Esophagus muscularis mucosa (tissue), 4 donors: ENCODE data around the gene PPP6C. TPM values are rescaled to one million over a fixed set of nuclear protein-coding genes. Genes with fewer than 3 reads are reported as not detected.
"Not testable (repeated sequence)": the region's sequence is repeated elsewhere in the genome, so short reads cannot be mapped to it uniquely, and the experiment has no call there.

ENCODE experiments used
- DNase-seq: peaks from one replicate; pipeline ENCODE4 v3.0.0-alpha.2; 2017; ENCODE audit errors: extremely low spot score
- H3K27ac ChIP-seq, 4 donors: fragments of 200-600 bp; sonication (generic); replicated peaks in 1 of 4; 1 replicate in 3 of 4; 2 replicates in 1 of 4; pipeline ENCODE4 v1.5.1; 2016 to 2019; ENCODE audit warnings: mild to moderate bottlenecking in 1 of 4
- H3K27me3 ChIP-seq, 4 donors: fragments of 200-600 bp; sonication (generic); one replicate each; pipeline versions ENCODE4 v1.5.1 to v1.6.0; 2016 to 2019
- H3K36me3 ChIP-seq, 4 donors: fragments of 200-600 bp; sonication (generic); one replicate each; pipeline ENCODE4 v1.5.1; 2016 to 2019
- H3K4me1 ChIP-seq, 4 donors: fragments of 200-600 bp; sonication (generic); one replicate each; pipeline ENCODE4 v1.5.1; 2016 to 2019
- H3K4me3 ChIP-seq, 4 donors: fragments of 200-600 bp; sonication (generic); 1 replicate in 2 of 4; 2 replicates in 2 of 4; pipeline ENCODE4 v1.5.1; 2016 to 2019; ENCODE audit warnings: mild to moderate bottlenecking in 4 of 4, moderate library complexity in 1 of 4
- H3K9me3 ChIP-seq, 4 donors: fragments of 200-600 bp; sonication (generic); 1 replicate in 3 of 4; 2 replicates in 1 of 4; pipeline ENCODE4 v1.5.1; 2016 to 2019
- EP300 ChIP-seq: sonication (generic); formaldehyde crosslinking; IDR thresholded peaks from one replicate; pipeline ENCODE4 v1.6.1; 2017; ENCODE audit warnings: antibody characterized with exemption
- POLR2A ChIP-seq: fragments of 450-650 bp; IDR thresholded peaks from one replicate; pipeline ENCODE4 v1.6.1; 2017; ENCODE audit warnings: antibody characterized with exemption, moderate library complexity, mild to moderate bottlenecking, low read depth
- POLR2AphosphoS5 ChIP-seq, 2 donors: sonication (generic); formaldehyde crosslinking; IDR thresholded peaks; one replicate each; pipeline ENCODE4 v1.6.1; 2017; ENCODE audit warnings: antibody characterized with exemption in 2 of 2
- WGBS: methylation state at CpG from one replicate; pipeline ENCODE4 v1.1.5; 2018; 5-methylcytosine and 5-hydroxymethylcytosine counted together
- intact Hi-C: fragments of 100-400 bp; cut with DNase I; formaldehyde crosslinking; loops from one replicate; pipeline ENCODE4 v1.15.1; 2023
- total RNA-seq, 4 donors: library from RNA; depleted of rRNA; stranded (reverse); fragments of >200 nt; gene quantifications; one replicate each; pipeline versions ENCODE4 v1.1.0 to v1.2.1, GENCODE V29; 2016
- TF ChIP-seq, protein P1 (sequence below), 3 experiments: fragments of 200-600 bp in 2 of 3; fragments of 450-650 bp in 1 of 3; sonication (generic) in 2 of 3; IDR thresholded peaks; one replicate each; pipeline ENCODE4 v1.5.1; 2017 to 2019; ENCODE audit warnings: antibody characterized with exemption in 3 of 3, mild to moderate bottlenecking in 2 of 3, moderate library complexity in 1 of 3

The PPP6C gene
- total RNA-seq, 4 donors from 2014 or later = 22.1 to 38.4 (median 34.9) TPM

DNA sequence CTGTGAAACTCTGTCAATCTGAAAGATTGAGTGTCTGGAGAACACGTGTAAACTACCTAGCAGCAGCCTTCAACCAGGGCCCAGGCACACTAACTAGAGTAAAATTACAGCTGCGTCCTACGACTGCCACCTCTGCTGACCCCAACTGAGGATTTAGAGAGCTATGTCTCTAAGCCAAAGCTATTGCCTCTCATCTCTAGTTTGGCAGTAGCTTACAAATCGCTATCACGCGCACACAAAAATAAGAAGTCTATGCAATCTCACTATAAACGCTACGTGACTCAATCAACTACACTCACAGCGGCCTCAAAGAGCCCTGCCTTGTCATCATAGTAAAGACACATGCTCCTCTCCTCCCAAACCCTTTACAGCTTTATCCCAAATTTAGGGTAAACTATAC, 8.7 kb downstream of the PPP6C start:
- intact Hi-C loops = no loop called here
- TF ChIP-seq POLR2AphosphoS5 (IDR thresholded peaks at IDR 0.05) = no peak
- no peak for TF ChIP-seq EP300
- TF ChIP-seq, protein P1, sequence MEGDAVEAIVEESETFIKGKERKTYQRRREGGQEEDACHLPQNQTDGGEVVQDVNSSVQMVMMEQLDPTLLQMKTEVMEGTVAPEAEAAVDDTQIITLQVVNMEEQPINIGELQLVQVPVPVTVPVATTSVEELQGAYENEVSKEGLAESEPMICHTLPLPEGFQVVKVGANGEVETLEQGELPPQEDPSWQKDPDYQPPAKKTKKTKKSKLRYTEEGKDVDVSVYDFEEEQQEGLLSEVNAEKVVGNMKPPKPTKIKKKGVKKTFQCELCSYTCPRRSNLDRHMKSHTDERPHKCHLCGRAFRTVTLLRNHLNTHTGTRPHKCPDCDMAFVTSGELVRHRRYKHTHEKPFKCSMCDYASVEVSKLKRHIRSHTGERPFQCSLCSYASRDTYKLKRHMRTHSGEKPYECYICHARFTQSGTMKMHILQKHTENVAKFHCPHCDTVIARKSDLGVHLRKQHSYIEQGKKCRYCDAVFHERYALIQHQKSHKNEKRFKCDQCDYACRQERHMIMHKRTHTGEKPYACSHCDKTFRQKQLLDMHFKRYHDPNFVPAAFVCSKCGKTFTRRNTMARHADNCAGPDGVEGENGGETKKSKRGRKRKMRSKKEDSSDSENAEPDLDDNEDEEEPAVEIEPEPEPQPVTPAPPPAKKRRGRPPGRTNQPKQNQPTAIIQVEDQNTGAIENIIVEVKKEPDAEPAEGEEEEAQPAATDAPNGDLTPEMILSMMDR (IDR thresholded peaks at IDR 0.05) = no peak
- no peak for TF ChIP-seq POLR2A
- Histone ChIP-seq H3K9me3 (no peaks in the 10 kb centered on the region), H3K27me3 (no peaks in the 10 kb centered on the region), H3K4me1 (peaks cover 27 to 65% (median 55%) of the 10 kb centered on the region in 4 donors), H3K27ac (no peak overlapping the region), H3K36me3 (no peaks in the 10 kb centered on the region), H3K4me3 (no peak overlapping the region)
- DNase-seq = no peak
- 84% methylated on average over 9 of the region's 9 CpGs for WGBS

DNA sequence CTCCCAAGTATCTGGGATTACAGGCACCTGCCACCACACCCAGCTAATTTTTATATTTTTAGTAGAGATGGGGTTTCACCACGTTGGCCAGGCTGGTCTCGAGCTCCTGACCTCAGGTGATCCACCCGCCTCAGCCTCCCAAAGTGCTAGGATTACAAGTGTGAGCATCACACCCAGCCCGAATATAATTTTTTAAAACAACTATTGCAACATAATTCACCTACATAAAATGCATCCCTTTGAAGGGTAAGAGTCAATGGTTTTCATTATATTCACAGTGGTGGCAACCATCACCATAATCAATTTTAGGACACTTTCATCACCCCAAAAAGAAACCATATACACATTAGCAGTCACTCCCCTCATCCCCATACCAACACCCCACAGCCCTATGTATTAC, 9.8 kb downstream of the PPP6C start:
- H3K36me3 ChIP-seq, DNase-seq, H3K27me3 ChIP-seq, H3K27ac ChIP-seq, H3K9me3 ChIP-seq, H3K4me3 ChIP-seq, intact Hi-C loops: not testable (repeated sequence)
- 88% methylated on average over 4 of the region's 4 CpGs for WGBS
- H3K4me1 ChIP-seq = peaks cover 26 to 59% (median 46%) of the 10 kb centered on the region in 4 donors

DNA sequence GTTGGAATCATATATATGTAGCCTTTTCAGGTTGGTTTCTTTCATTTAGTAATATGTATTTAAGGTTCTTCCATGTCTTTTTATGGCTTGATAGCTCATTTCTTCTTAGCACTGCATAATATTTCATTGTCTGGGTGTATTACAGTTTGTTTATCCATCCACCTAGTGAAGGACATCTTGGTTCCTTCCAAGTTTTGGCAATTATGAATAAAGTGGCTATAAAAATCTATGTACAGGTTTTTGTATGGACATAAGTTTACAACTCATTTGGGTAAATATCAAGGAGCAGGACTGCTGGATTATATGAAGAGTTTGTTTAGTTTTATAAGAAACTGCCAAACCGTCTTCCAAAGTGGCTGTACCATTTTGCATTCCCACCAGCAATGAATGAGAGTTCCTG, 11.7 kb downstream of the PPP6C start:
- 62% methylated on average over 1 of the region's 1 CpG for WGBS
- intact Hi-C loops = no loop called here
- Histone ChIP-seq H3K9me3 (no peaks in the 10 kb centered on the region), H3K27ac (no peak overlapping the region), H3K27me3 (no peaks in the 10 kb centered on the region), H3K36me3 (peaks cover 0 to 5% (median 4%) of the 10 kb centered on the region in 4 donors), H3K4me3 (no peak overlapping the region), H3K4me1 (peaks cover 30 to 58% (median 47%) of the 10 kb centered on the region in 4 donors)
- DNase-seq = no peak
- TF ChIP-seq POLR2AphosphoS5 (IDR thresholded peaks at IDR 0.05) = no peak
- TF ChIP-seq POLR2A = no peak
- TF ChIP-seq, protein P1 (IDR thresholded peaks at IDR 0.05) = no peak
- no peak for TF ChIP-seq EP300

DNA sequence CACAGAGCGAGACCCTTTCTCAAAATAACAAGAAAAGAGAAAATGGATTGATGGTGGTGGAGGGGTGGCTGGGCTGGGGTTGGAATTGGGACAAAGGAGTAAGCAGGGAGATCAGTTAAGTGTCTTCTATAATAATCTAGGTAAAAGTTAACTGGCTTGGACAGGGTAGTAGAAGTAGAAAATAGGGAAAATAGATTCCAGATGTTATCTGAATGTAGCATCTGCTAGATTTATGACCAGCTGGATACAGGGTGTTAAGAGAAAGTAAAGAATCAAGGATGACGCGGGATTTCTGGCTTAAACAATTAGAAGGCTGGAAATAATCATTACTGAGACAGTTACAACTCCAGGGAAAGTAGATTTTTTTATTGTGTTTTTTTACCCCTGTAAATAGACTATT, 13.0 kb downstream of the PPP6C start:
- no peaks in the 10 kb centered on the region for H3K9me3 ChIP-seq
- DNase-seq = no peak
- no peak overlapping the region for H3K4me3 ChIP-seq
- TF ChIP-seq POLR2A (no peak), POLR2AphosphoS5 (IDR thresholded peaks at IDR 0.05) (no peak), EP300 (no peak)
- TF ChIP-seq, protein P1 (IDR thresholded peaks at IDR 0.05) = no peak
- 79% methylated on average over 3 of the region's 3 CpGs for WGBS
- H3K4me1 ChIP-seq = peaks cover 35 to 61% (median 55%) of the 10 kb centered on the region in 4 donors
- peak overlapping the region in 2 of 4 donors; percentile 32 to 59 for H3K27ac ChIP-seq
- intact Hi-C loops = no loop called here
- H3K27me3 ChIP-seq = no peaks in the 10 kb centered on the region
- peaks cover 0 to 5% (median 4%) of the 10 kb centered on the region in 4 donors for H3K36me3 ChIP-seq

DNA sequence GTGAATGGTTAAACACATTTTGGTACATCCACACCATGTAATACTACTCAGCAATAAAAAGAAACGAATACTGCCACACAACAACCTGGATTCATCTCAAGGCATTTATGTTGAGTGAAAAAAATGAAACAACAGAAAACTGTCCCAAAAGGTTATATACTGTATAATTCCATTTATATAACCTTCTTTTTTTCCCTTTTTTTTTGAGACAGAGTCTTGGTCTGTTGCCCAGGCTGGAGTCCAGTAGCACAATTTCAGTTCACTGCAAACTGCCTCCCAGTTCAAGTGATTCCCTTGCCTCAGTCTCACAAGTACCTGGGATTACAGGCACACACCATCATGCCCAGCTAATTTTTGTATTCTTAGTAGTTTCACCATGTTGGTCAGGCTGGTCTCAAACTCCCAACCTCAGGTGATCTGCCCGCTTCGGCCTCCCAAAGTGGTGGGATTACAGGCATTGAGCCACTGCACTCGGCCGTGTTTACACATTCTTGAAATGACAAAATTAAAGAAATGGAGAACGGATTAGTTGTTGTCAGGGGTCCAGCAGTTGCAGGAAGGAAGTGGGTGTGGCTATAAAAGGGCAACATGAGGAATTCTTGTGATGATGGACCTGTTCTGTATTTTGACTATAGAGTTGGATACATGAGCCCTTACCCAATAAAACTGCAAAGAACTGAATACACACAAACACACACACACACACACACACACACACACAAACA, 17.4 kb downstream of the PPP6C start:
- no peak overlapping the region for H3K4me3 ChIP-seq
- peak overlapping the region; percentile 5 to 60 (median 38) for H3K27ac ChIP-seq
- peaks cover 0 to 35% (median 18%) of the 10 kb centered on the region in 4 donors for H3K36me3 ChIP-seq
- H3K4me1 ChIP-seq = peaks cover 35 to 65% (median 50%) of the 10 kb centered on the region in 4 donors
- WGBS = 25% methylated on average over 6 of the region's 6 CpGs
- intact Hi-C loops = no loop called here
- no peak for DNase-seq
- H3K27me3 ChIP-seq = no peaks in the 10 kb centered on the region
- H3K9me3 ChIP-seq = no peaks in the 10 kb centered on the region
- TF ChIP-seq EP300 (no peak), POLR2A (no peak), POLR2AphosphoS5 (IDR thresholded peaks at IDR 0.05) (no peak)
- TF ChIP-seq, protein P1 (IDR thresholded peaks at IDR 0.05) = no peak
